ENCODE results near the gene ATG9A. TPM values are rescaled to one million over a fixed set of nuclear protein-coding genes. Genes with fewer than 3 reads are reported as not detected.

The ATG9A gene
- total RNA-seq, 1 donor from 2014 or later = 82.8 TPM

DNA sequence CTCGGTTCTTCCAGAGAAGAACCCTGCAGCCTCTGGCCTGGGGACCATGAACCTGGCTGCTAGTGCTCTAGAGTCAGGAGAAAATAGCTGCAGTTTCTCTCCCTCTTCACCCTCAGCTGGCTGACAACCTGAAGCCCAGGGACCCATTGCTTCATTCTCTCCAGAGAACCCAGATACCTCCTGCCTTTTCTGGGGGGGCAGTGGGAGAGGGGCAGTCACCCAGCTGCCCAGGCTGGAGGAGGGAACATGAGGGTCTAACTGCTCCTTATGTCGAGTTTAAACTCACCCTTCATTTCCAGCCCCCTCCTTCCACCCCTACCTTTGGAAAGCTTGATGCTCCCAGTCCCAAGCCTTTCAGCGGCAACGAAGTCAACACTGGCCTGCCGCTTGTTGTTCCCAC, 30.5 kb downstream of the ATG9A start:
- no peak for DNase-seq (ENCODE audit: low spot score)
- TF ChIP-seq, protein P1, sequence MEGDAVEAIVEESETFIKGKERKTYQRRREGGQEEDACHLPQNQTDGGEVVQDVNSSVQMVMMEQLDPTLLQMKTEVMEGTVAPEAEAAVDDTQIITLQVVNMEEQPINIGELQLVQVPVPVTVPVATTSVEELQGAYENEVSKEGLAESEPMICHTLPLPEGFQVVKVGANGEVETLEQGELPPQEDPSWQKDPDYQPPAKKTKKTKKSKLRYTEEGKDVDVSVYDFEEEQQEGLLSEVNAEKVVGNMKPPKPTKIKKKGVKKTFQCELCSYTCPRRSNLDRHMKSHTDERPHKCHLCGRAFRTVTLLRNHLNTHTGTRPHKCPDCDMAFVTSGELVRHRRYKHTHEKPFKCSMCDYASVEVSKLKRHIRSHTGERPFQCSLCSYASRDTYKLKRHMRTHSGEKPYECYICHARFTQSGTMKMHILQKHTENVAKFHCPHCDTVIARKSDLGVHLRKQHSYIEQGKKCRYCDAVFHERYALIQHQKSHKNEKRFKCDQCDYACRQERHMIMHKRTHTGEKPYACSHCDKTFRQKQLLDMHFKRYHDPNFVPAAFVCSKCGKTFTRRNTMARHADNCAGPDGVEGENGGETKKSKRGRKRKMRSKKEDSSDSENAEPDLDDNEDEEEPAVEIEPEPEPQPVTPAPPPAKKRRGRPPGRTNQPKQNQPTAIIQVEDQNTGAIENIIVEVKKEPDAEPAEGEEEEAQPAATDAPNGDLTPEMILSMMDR (IDR thresholded peaks at IDR 0.05) = no peak
- Mint-ChIP-seq H3K27me3 (ENCODE audit: low read depth) (peaks cover 9% of the 10 kb centered on the region), H3K27ac (ENCODE audit: unreplicated experiment) (no peak overlapping the region), H3K36me3 (ENCODE audit: low read depth) (no peaks in the 10 kb centered on the region), H3K9me3 (ENCODE audit: low read depth) (no peaks in the 10 kb centered on the region), H3K4me1 (ENCODE audit: low read depth) (no peaks in the 10 kb centered on the region), H3K4me3 (ENCODE audit: unreplicated experiment) (no peak overlapping the region)

DNA sequence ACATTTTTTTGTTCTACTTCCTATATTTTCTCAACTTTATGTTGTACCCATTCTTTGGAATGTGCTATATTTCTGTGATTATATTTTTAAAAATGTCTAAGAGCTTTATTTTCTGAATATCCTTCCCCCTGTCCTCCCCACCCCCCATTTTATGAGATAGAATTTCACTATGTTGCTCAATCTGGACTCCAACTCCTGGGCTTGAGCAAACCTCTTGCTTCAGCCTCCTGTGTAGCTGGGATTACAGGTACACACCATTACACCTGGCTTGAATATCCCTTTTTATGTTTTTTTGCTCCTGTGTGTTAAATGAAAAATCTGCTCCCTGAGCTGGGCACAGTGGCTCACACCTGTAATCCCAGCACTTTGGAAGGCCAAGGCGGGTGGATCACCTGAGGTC, 32.0 kb downstream of the ATG9A start:
- Mint-ChIP-seq H3K4me1 (ENCODE audit: low read depth) (no peaks in the 10 kb centered on the region), H3K4me3 (ENCODE audit: unreplicated experiment) (no peak overlapping the region), H3K27ac (ENCODE audit: unreplicated experiment) (no peak overlapping the region), H3K36me3 (ENCODE audit: low read depth) (no peaks in the 10 kb centered on the region), H3K9me3 (ENCODE audit: low read depth) (no peaks in the 10 kb centered on the region), H3K27me3 (ENCODE audit: low read depth) (peaks cover 9% of the 10 kb centered on the region)
- TF ChIP-seq, protein P1 (IDR thresholded peaks at IDR 0.05) = no peak
- DNase-seq (ENCODE audit: low spot score) = no peak

DNA sequence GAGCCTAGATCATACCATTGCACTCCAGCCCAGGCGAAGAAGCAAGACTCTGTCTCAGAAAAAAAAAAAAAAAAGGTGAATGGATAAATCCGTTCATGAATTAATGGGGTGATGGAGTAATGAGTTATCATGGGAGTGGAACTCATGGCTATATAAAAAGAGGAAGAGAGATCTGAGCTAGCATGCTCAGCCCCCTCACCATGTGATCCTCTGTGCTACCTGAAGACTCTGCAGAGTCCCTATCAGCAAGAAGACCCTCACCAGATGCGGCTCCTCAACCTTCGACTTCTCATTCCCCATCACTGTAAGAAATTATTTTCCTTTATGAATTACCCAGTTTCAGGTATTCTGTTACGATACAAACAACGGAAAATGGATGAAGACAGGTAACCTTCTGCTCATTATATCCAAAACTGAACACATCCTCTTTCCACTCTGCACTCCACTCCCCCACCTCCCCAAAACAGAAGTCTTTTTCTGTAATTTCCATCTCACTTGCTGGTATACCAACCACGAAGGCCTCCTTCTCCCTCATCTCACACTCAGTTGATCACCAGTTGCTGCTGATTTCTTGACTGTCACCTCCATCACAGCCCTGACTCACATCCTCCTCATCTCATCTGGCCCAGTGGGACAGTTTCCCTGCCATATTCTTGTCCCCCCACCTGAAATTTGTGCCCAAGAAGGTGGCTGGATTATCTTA, 42.5 kb downstream of the ATG9A start:
- peaks cover 17% of the 10 kb centered on the region for H3K36me3 Mint-ChIP-seq (ENCODE audit: low read depth)
- DNase-seq (ENCODE audit: low spot score) = no peak
- TF ChIP-seq, protein P1 (IDR thresholded peaks at IDR 0.05) = no peak
- no peaks in the 10 kb centered on the region for H3K4me1 Mint-ChIP-seq (ENCODE audit: low read depth)
- no peak overlapping the region for H3K4me3 Mint-ChIP-seq (ENCODE audit: unreplicated experiment)
- no peaks in the 10 kb centered on the region for H3K9me3 Mint-ChIP-seq (ENCODE audit: low read depth)
- no peak overlapping the region for H3K27ac Mint-ChIP-seq (ENCODE audit: unreplicated experiment)
- H3K27me3 Mint-ChIP-seq (ENCODE audit: low read depth) = no peaks in the 10 kb centered on the region

DNA sequence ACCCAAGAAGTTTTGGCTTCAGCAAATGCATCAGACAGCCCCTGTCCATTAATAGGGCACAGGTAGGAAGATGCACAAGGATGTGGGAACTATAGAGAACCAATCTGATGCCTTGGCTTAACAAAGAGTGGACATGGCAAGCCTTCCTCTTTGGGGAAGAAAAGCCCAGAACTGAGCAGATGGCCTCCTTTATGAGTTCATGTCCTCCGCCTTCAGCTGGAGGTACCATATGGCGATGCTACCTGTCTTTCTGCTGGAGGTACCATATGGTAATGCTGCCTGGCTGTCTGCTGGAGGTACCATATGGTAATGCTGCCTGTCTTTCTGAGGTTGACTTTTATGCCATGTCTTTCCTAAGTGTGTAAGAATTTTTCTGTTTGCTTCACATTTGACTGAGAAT, 45.3 kb downstream of the ATG9A start:
- TF ChIP-seq, protein P1 (IDR thresholded peaks at IDR 0.05) = no peak
- DNase-seq (ENCODE audit: low spot score) = no peak
- Mint-ChIP-seq H3K9me3 (ENCODE audit: low read depth) (no peaks in the 10 kb centered on the region), H3K4me1 (ENCODE audit: low read depth) (peaks cover 7% of the 10 kb centered on the region), H3K27ac (ENCODE audit: unreplicated experiment) (no peak overlapping the region), H3K36me3 (ENCODE audit: low read depth) (peaks cover 31% of the 10 kb centered on the region), H3K4me3 (ENCODE audit: unreplicated experiment) (no peak overlapping the region), H3K27me3 (ENCODE audit: low read depth) (no peaks in the 10 kb centered on the region)

DNA sequence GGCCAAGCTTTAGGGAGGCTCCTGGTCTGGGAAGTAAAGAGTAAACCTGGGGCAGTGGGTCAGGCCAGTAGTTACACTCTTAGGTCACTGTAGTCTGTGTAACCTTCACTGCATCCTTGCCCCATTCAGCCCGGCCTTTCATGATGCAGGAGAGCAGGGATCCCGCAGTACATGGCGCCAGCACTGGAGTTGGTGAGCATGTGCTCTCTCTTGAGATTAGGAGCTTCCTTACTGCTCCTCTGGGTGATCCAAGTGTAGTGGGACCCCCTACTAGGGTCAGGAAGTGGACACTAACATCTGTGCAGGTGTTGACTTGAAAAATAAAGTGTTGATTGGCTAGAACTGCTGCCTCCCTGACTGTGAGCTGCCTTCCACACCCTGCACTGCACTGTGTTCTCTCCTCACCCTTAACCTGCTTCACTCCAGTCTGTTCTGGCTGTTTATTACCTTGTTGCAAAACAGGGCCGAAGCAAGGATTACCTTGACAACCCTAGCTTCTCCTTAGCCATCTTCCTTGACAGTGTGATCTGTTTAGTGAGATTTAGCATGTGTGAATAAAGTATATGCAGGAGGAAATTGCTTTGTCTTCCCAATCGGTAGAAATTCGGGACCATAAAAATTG, 46.2 kb downstream of the ATG9A start:
- no peak overlapping the region for H3K4me3 Mint-ChIP-seq (ENCODE audit: unreplicated experiment)
- H3K27ac Mint-ChIP-seq (ENCODE audit: unreplicated experiment) = no peak overlapping the region
- H3K9me3 Mint-ChIP-seq (ENCODE audit: low read depth) = no peaks in the 10 kb centered on the region
- no peak for DNase-seq (ENCODE audit: low spot score)
- peaks cover 31% of the 10 kb centered on the region for H3K36me3 Mint-ChIP-seq (ENCODE audit: low read depth)
- no peaks in the 10 kb centered on the region for H3K27me3 Mint-ChIP-seq (ENCODE audit: low read depth)
- H3K4me1 Mint-ChIP-seq (ENCODE audit: low read depth) = peaks cover 12% of the 10 kb centered on the region
- TF ChIP-seq, protein P1 (IDR thresholded peaks at IDR 0.05) = no peak
